Measurements from ENCODE around the gene NUP50.

DNA sequence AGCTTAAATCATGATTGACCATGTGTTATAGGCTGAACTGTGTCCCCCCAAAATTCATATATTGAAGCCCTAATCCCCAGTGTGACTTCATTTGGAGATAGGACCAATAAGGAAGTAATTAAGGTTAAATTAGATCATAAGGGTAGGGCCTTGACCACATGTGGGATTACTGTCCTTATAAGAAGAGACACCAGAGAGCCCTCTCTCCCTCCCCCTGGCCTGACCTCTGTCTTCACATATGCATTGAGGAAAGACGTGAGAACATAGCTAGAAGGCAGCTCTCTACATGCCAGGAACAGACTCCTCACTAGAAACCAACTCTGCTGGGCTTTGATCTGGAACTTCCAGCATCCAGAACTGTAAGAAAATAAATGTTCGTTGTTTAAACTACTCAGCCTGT is 13.6 kb upstream of the NUP50 start:
- no peak for TF ChIP-seq POLR2AphosphoS5 (IDR thresholded peaks at IDR 0.05; ENCODE audit: low read depth, low read length)
- TF ChIP-seq NFYB (CRISPR knock-in tag; IDR thresholded peaks at IDR 0.05), result no peak
- no peak for TF ChIP-seq SIX4 (CRISPR knock-in tag; IDR thresholded peaks at IDR 0.05)
- no peak for TF ChIP-seq CBX1 (IDR thresholded peaks at IDR 0.05; ENCODE audit: low read depth)
- TF ChIP-seq, protein P1, sequence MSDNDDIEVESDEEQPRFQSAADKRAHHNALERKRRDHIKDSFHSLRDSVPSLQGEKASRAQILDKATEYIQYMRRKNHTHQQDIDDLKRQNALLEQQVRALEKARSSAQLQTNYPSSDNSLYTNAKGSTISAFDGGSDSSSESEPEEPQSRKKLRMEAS (IDR thresholded peaks at IDR 0.05), result no peak
- no peak for TF ChIP-seq EZH2 (conservative IDR thresholded peaks at IDR 0.05; ENCODE audit: low read depth, low read length)
- TF ChIP-seq, protein P2, sequence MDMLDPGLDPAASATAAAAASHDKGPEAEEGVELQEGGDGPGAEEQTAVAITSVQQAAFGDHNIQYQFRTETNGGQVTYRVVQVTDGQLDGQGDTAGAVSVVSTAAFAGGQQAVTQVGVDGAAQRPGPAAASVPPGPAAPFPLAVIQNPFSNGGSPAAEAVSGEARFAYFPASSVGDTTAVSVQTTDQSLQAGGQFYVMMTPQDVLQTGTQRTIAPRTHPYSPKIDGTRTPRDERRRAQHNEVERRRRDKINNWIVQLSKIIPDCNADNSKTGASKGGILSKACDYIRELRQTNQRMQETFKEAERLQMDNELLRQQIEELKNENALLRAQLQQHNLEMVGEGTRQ (IDR thresholded peaks at IDR 0.05; ENCODE audit: low read depth, low read length), result no peak
- TF ChIP-seq, protein P2 (CRISPR knock-in tag; IDR thresholded peaks at IDR 0.05; ENCODE audit: borderline replicate concordance), result no peak
- TF ChIP-seq TCF7L2 (IDR thresholded peaks at IDR 0.05; ENCODE audit: low read depth, low read length), result no peak
